Dedifferentiated amniotic fluid mesenchymal stem cell (primary cell): ENCODE data around the gene PNKD.
"Not testable (repeated sequence)": the region's sequence is repeated elsewhere in the genome, so short reads cannot be mapped to it uniquely, and the experiment has no call there.

ENCODE experiments used
- DNase-seq: peaks from one replicate; pipeline ENCODE4 v3.0.0-alpha.2; 2016; ENCODE audit errors: extremely low spot score

Gene PNKD

DNA sequence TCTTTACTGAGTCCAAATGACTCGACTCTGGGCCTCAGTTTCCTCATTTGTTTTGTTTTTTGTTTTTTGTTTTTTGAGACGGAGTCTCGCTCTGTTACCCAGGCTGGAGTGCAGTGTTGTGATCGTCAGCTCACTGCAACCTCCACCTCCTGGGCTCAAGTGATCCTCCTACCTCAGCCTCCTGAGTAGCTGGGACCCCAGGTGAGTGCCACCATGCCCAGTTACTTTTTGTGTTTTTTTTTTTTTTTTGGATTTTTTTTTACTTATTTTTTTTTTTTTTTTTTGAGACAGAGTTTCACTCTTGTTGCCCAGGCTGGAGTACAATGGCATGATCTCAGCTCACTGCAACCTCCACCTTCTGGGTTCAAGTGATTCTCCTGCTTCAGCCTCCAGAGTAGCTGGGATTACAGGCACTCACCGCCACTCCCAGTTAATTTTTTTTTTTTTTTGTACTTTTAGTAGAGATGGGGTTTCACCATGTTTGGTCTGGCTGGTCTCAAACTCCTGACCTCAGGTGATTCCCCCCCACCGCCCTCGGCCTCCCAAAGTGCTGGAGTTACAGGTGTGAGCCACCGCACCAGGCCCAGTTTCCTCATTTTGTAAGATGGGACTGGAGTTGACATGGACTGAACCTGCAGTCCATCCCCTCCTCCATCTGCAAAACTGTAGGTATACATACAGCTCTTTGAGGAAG lies 3.0 kb downstream of the PNKD start:
- DNase-seq: not testable (repeated sequence)

DNA sequence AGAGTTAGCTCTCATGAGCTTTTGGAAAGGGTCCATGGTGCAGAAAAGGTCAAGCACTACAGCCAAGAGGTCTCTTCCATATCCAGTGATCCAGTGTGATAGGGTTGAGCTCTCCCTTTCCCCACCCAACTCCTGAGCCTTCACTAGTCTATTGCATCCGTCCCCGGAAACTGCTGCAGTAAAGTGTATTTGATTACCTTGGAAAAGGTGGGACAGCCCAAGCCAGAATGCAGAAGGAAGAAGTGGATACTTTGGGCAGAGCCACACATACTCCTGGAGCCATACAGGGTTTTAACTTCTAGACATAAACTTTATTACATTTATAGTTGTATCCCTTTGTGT lies 3.6 kb downstream of the PNKD start:
- DNase-seq: no peak

DNA sequence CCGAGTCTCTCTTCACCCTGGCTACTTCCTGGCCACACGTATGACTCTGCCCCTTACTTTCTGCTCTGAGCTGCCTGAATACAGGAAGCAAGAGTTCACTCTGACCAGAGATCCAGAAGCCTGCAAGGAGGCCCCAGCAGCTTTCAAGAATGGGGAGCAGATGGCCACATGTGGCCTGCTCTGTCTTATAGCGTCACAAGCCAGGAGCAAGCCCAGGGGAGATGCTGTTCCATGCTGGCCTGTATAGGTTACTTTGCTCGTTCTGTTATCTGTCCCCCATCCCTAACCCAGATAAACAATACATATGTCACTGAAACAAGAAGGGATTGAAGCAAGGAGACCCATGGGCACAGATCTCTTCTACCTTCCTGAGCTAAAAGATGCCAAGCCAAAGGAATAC lies 4.3 kb downstream of the PNKD start:
- DNase-seq: no peak

DNA sequence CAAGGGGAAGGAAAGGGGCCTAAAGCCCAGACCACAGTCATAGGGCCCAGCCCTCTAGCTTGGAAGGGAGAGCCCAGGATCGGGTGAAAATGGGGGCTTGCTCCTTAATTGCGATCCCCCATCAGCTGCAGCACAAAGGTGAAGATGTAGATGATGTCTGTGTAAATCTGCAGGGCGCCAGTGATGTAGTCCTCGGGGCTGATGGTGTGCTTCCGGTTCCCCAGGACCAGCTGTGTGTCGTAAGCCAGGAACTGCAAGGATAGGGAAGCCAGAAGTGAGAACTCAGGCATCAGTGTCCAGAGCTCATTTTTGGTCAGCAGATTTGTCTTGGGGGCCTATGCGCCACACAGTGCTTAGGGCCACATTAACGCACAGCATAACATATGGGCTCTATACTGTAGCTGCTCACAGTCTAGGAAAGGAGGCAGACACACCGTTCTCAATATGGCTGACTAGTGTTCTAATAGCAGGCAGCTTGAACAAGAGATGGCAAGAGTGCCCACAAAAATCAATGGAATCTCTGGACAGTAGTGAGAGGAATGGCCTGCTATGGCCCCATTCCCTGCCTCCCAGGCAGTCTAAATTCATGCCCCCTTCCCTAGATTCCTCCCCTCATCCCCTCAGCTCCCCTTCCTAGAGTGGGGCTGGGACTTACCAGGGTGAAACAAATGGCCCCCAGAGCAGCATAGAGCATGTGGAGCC lies 5.2 kb downstream of the PNKD start:
- DNase-seq: no peak

DNA sequence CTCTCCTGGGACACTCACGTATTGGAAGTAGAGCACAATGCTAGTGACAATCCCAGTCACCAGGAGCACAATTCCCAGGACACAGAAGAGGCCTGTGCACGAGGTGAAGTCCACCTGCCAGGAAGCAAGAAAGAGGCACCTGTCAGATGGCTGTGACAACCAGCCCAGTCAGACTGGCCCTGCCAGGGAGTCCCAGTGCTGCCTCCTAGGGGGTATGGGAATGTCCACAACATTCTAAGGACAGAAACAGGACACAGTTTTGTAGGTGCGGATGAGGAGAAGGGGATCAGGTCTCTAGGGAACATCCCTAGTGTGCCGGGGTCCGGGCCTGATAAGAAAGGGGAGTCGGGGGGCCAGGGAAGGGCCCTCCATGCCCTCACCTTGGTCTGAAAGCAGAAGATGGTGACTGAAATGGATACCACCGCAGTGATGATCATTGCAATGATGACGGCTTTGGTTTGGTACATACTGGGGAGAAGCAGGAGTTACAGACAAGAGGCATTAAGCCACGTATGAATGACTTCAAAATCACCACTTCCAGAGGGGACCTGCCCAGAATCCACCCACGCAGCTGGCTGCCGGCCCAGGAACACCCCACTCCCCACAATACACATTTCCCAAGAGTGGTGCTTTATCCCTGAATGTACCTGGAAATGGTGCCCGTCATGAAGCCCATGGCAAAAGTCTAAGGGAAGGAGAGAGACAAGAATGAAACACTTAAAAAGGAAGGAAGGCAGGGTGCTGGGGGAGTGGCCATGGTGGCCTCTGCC lies 6.9 kb downstream of the PNKD start:
- no peak for DNase-seq

DNA sequence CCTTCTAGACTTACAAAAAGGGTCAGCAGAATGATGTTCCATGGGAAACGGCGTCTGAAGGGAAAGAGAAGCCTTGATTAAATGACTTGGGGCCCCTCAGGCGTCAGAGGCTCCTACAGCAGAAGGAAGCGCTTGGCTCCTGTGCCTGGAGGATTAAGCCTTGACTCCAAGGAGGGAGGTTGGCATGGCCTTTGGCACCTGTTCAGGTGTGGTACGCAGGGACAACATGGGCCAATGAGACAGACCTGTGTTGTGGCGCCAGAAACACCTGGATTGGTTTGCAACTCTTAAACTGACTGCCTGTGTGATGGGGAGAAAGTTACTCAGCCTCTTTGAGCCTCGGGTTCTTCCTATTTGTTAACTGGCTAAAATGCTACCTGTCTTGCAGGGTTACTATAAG lies 7.6 kb downstream of the PNKD start:
- DNase-seq: no peak

DNA sequence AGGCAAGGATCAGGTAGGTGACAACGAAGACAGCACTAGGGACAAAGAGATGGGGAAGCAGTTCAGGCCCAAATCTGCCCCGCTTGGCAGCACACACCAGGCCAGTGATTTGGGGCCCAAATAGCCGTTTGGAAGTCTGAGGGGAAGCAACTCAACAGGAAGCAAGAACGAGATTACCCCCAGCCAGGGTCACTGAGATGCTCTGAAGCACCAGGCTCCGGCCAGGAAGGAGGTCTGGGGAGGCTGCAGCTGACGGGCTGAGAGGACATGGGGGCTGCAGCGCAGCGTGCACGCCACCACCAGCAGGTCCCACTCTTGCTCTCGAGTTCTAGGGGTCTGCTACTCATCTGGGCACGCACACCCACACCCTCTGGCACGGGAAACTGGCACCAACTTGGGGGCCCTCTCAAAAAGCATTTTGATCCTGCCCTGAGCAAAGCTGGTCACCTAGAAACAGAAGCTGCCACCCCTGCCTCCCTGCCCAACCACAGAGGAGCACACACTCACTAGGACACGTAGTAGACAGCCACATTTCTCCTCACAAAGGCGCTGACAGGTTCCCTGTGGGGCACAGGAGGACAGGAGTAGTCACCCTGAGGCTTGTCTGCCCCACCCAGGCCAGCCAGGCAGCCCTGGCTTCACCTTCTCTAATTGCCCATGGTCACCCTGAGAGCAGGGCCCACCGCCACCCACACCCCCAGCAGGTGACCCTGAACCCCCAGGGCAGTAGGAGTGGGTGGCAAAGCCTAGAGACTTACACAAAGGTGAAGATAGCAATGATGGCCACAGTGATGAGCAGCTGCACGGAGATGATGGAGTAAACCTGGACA lies 8.4 kb downstream of the PNKD start:
- no peak for DNase-seq

DNA sequence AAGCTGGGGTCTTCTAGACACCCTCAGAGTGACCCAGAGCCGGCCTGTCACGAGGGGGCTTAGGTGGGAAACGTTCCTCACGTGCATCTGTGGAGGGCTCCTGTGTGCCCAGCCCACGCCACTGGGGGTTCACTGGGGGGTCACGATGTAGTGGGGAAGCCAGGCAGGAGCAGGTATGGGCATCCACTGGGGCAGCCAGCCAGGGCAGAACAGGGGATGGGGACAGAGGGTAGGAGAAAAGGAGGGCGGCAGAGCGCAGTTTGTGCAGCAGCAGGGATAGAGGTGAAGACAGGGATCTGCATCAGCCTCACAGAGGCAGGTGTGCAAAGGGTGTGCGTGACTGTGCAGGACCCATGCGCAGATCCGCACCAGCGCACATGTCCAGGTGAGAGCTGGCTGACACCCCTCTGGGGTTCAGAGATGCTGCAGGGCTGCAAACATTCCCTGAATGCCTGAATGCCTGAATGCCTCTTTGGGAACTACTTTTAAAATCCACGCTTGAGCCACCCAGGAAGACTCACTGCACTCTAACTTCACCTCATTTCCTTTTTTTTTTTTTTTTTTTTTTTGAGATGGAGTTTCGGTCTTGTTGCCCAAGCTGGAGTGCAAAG lies 10.0 kb downstream of the PNKD start:
- no peak for DNase-seq

DNA sequence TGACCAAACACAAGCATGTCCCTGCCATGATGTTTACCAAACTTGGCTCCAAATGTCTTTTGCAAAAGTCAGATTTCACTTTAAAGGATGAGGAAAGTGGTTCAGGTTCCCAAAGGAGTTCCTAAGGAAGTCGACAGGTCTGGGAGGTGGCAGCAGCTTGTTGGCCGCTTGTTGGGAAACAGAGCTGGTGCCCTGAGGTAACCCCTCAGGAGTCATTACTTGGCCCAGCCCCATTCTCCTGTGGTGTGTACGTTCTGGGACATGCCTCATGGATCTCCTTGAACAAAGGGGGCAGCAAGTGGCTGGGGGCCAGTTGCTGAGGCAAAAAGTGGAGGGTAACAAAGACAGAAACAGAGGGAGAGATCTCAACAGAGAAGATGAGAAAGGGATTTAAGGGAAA lies 11.1 kb downstream of the PNKD start:
- DNase-seq: no peak

DNA sequence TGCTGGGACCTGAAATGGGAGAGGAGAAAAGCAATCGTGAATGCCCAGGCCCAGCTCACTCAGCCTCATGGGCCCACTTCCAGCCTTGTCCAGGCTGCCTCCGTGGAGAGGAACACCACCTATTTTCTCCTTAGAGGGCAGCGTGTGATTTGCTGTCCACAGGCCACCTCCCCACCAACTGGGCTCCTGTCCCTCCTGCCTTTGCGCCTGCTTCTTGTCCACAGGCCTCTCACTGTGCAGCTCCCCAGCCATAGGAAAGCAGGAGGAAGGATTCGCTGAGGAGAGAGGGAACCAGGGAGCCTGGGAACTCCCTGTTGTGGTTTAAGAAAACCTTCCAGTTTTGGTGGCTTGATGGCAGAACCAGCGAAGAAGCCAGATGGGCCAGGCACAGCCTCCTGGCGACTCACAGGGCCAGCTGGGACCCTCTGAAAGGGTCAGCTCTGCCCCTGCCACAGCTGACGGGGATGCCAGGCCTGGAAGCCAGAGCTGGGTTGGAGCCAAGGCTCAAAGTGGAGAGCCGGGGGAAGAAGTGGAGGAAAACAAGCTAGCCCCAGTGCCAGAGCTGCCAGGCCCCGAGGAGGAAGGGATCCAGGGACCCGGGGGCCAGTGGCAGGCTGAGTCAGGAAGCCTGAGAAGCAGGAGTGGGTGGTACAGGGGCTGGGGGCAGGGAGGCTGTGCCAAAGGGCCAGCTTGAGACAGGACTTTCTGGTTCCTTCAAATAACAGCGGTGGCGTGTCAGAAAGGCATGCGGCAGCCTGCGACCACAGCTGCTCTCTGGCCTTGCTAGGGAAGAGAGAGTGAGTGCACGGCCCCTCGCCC lies 12.1 kb downstream of the PNKD start:
- no peak for DNase-seq

DNA sequence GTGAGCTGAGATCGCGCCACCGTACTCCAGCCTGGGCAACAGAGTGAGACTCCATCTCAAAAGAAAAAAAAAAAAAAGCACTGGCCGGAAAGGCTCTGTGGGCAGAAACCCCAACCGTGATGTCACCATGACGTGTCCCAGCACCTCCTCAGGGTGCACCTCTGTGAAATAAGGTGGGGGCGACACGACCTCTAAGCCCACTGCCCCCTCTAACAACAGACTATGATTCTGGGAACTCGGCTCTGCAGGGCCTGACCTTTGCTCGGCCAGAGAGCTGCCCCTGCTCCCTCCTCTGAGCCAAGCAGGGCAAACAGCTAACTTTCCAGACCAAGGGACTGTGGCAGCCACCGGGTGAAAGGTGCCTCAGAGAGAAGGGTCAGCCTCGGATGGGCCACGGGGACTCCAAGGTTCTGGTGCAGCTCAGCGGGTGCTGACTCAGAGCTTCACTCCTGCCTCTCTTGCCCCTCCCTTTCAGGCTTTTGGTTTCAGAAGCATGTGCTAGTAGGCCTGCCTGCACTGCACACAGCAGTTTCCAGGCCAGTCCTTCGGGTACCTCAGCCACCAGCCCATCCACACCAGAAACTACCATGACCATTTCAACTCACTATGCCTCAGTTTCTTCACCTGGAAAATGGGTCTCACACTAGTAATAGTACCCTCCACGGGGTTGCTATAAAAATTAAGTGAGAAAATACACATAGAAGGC lies 13.9 kb downstream of the PNKD start:
- peak; percentile 59 for DNase-seq

DNA sequence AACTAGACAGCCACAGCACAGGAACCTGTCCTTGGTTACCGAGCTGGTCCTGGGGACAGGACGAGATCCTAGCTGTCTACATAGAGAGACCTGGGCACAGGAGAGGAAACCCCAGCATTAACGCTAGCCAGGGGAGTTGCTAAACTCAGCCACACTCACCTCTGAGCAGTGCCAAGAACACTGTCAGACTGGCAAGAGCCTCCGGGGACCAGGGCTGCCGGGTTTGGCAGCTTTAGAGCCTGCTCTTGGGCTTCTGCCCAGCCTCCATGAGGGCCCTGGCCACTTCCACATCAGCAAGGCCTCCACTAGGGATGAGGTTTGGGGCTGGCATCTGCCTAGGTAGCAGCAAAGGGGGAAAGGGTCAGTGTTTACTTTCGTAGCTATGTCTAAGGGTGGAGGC lies 15.3 kb downstream of the PNKD start:
- DNase-seq: no peak

DNA sequence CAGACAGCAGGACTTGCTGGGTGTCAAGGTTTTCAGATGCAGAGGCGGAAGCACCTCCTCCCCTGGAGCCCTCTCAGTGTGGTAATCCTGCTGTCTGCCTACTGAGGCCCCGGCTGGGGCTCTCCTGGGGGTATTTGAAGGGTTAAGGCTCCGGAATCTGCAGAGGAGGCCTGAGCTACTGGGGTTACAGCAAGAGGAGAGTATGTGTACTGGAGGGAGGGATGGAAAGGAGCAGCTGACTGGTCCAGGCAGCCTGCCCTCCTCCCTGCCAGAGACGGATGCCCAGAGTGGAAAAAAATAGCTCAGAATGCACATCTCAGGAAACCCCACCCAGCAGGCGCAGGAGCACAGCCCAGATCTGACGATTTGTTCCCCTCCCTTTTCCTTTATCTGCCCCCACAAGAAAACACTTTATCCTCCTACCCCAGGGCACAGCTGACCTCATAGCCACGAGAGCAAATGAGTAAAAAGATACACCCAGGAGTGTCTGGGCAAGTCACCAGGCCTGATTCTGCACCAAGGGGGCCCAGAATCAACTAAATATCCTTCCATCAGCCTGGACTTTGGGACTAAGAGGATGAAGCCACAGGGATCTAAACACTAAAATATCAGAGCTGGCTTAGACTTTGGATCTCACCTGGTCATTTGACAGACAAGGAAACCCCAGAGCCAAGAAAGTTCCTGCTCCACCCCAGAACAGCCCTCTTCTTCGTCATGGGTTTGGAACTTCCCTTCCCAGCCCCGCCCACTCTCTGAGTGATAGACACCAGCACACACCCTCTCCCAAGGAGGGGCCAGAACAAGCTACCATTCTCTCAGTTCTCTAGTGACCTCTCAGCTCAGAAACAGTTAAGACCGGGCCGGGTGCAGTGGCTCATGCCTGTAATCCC lies 16.5 kb downstream of the PNKD start:
- DNase-seq: peak; percentile 95

DNA sequence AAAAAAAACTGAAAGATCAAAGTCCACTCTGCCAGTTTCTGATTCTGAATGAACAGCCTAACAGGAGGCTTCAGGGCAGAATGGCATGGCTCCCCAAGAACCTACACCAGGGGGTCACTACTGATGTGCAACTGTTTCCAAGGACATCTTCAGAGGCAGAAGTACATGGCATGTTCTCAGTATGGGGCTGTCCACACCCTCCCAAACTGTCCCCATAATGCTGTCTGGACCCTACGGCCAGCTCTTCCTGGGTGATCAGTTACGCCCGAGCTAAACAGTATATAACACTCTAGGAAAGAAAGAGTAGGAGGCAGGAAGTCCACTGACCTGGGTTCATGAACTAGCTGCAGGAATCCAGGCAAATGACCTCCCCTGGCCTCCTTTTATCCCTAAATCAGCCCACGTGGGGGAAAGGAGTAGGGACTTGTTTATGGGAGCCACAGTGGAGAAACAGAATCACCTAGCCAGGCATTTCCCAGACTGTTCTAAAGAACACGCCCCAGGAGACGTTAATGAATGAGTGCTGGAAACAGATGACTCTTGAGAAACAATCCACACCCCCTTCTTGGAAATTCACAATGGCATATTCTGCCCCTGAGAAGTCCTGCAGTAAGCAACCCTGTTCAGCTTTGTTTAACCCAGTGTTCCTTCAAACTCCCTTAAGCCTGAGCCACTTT lies 19.5 kb downstream of the PNKD start:
- no peak for DNase-seq

DNA sequence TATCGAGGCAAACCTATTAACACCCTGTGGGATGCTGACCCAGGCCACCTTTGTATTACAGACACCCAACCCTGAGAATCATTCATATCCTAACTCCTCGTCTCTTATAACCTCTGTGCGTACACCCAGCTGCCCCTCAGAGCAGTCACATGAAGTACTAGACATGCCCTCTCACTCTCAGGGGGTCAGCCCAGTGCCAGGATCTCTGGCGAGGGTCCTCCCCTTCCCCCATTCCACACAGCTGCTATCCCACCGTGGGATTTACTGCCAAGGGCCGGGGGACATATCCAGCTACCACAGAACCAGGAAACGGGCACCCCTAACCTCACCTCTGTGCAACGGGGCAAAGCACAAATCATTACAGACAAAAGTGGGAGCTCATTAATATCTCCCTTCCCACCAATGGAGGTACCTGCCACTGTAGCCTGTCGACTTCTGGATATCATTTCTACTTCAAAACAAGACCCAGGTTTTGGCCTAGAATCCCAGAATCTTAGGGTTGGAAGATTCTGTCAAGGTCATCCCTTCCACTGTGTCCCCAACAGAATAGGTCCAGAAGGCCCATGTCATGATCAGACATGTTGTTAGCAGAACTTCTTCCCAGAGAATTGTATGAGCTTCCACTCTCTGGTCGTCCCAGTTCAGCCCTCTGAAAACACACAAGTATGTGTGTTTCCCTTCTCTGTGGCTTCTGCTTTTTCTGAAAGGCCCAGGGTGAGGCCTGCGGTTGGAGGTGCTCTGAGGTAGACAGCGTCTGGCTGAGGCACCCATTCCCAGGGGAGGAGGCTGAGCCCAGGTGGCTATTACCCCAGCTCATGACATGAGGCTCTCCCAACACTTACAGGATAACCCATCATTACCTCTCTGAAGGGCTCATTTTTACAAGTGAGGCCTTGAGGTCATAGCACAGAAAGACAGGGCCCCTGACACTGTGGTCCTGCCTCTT lies 20.3 kb downstream of the PNKD start:
- DNase-seq: no peak

DNA sequence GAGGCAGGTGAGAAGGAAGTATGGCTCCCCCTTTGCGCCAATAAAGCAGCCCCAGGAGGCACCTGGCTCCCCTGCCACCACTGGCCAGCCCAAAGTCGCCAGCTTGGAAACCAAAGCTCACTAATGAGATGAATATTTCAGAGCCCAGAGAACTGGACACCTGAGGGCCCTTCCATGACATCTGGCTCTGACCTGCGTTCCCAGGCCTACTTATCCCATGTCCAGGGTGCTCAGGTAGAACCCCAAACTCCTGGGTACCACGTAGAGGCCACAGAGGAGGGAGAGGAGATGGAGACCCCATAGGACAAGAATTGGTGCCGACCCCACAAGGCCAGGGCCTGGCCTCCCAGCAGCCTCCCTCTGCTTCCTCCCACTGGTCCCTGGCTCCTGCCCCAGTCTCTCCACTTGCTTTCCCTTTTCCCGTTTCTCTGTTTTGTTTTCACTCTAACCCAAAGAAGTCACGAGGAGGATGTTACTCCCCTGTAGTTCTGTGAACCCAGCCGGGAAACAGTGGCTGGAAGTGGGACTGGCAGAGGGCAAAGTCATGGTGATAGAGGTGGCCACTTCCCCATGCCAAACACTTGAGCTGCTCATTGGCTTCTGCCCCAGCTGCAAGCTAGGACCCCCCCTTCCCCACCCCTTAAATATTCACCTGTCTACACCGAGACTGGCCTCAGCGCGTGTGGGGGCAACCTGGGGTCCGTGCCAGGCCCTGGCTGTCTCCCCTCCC lies 21.2 kb downstream of the PNKD start:
- DNase-seq: no peak
